Uterus (tissue), 2 donors: ENCODE data around the gene MAPK8IP2.

ENCODE experiments used
- CTCF ChIP-seq, 4 experiments: fragments of 200-600 bp in 2 of 4; fragments of 450-650 bp in 2 of 4; sonication (generic) in 2 of 4; IDR thresholded peaks; one replicate each; pipeline ENCODE4 v1.5.1; 2016 to 2019; ENCODE audit warnings: antibody characterized with exemption in 4 of 4, mild to moderate bottlenecking in 2 of 4, moderate library complexity in 1 of 4
- POLR2A ChIP-seq, 2 donors: fragments of 450-650 bp; IDR thresholded peaks; one replicate each; pipeline ENCODE4 v1.6.1; 2016; ENCODE audit warnings: antibody characterized with exemption in 2 of 2, mild to moderate bottlenecking in 1 of 2, moderate library complexity in 1 of 2

- no peak for TF ChIP-seq POLR2A (IDR thresholded peaks at IDR 0.05)
- TF ChIP-seq CTCF (IDR thresholded peaks at IDR 0.05): no peak
These were observed 1.2 kb downstream of the MAPK8IP2 start for GRCh38 chr22:50601669-50602337.
